Measurements from ENCODE around the gene CD9. TPM values are rescaled to one million over a fixed set of nuclear protein-coding genes. Genes with fewer than 3 reads are reported as not detected.

Gene CD9
- total RNA-seq, 4 donors from 2014 or later, result 26.7 to 50.6 (median 48.4) TPM

DNA sequence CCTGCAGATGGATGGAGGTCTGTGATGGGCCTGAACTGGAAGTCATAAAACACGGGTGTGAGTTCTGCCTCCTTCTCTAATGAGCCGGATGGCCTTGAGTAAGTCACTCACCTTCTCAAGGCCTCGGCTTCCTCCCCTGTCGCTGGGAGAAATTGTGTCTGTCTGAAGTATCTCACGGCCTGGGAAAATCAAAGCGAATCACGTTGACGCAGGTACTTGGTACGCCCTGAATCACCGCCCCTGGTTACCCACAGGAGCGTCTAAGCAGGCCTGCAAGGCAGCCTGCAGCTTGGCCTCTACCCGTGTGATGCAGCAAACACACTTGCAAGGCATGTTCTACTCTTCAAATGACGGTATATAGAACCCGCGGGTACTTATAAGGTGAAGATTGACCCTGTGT lies 28.1 kb upstream of the CD9 start:
- in situ Hi-C loops (cut with MboI; ENCODE audit: low sequenced_read_pairs in 4 of 4), result no loop called here

DNA sequence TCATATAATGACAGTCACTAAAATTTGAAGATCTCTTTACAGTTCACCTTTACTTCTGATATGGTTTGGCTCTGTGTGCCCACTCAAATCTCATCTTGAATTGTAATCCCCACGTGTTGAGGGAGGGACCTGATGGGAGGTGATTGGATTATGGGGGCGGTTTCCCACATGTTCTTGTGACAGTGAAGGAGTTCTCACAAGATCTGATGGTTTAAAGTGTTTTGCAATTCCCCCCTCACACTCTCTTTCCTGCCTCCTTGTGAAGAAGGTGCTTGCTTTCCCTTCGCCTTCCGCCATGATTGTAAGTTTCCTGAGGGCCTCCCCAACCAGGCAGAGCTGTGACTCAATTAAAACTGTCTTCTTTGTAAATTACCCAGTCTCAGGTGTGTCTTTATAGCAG lies 27.3 kb upstream of the CD9 start:
- ATAC-seq (no peak), DNase-seq (no peak)
- no peaks in the 10 kb centered on the region for H3K36me3 ChIP-seq
- TF ChIP-seq, protein P1, sequence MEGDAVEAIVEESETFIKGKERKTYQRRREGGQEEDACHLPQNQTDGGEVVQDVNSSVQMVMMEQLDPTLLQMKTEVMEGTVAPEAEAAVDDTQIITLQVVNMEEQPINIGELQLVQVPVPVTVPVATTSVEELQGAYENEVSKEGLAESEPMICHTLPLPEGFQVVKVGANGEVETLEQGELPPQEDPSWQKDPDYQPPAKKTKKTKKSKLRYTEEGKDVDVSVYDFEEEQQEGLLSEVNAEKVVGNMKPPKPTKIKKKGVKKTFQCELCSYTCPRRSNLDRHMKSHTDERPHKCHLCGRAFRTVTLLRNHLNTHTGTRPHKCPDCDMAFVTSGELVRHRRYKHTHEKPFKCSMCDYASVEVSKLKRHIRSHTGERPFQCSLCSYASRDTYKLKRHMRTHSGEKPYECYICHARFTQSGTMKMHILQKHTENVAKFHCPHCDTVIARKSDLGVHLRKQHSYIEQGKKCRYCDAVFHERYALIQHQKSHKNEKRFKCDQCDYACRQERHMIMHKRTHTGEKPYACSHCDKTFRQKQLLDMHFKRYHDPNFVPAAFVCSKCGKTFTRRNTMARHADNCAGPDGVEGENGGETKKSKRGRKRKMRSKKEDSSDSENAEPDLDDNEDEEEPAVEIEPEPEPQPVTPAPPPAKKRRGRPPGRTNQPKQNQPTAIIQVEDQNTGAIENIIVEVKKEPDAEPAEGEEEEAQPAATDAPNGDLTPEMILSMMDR (IDR thresholded peaks at IDR 0.05 in 4 of 5, conservative IDR thresholded peaks at IDR 0.05 in 1 of 5), result no peak
- no peak for TF ChIP-seq POLR2A (IDR thresholded peaks at IDR 0.05)
- no peaks in the 10 kb centered on the region for H3K27me3 ChIP-seq
- intact Hi-C loops (cut with DNase I; ENCODE audit: low total_unique reads) (no loop called here), in situ Hi-C loops (cut with MboI; ENCODE audit: low sequenced_read_pairs in 4 of 4) (no loop called here)
- H3K4me1 ChIP-seq, result peaks cover 4 to 7% of the 10 kb centered on the region in 2 donors
- no peaks in the 10 kb centered on the region for H3K9me3 ChIP-seq
- peak overlapping the region; percentile 49 to 73 (median 70) for H3K27ac ChIP-seq
- no peak overlapping the region for H3K4me3 ChIP-seq

More for the DNA sequence above, 28.1 kb upstream of the CD9 start:
- ATAC-seq (no peak), DNase-seq (no peak)
- intact Hi-C loops (cut with DNase I; ENCODE audit: low total_unique reads), result no loop called here
- Histone ChIP-seq H3K4me1 (peaks cover 8 to 11% of the 10 kb centered on the region in 2 donors), H3K27ac (peak overlapping the region; percentile 49 to 73 (median 70)), H3K27me3 (no peaks in the 10 kb centered on the region), H3K4me3 (no peak overlapping the region), H3K9me3 (no peaks in the 10 kb centered on the region), H3K36me3 (no peaks in the 10 kb centered on the region)
- TF ChIP-seq POLR2A (IDR thresholded peaks at IDR 0.05), result no peak
- TF ChIP-seq, protein P1 (IDR thresholded peaks at IDR 0.05 in 4 of 5, conservative IDR thresholded peaks at IDR 0.05 in 1 of 5), result no peak

DNA sequence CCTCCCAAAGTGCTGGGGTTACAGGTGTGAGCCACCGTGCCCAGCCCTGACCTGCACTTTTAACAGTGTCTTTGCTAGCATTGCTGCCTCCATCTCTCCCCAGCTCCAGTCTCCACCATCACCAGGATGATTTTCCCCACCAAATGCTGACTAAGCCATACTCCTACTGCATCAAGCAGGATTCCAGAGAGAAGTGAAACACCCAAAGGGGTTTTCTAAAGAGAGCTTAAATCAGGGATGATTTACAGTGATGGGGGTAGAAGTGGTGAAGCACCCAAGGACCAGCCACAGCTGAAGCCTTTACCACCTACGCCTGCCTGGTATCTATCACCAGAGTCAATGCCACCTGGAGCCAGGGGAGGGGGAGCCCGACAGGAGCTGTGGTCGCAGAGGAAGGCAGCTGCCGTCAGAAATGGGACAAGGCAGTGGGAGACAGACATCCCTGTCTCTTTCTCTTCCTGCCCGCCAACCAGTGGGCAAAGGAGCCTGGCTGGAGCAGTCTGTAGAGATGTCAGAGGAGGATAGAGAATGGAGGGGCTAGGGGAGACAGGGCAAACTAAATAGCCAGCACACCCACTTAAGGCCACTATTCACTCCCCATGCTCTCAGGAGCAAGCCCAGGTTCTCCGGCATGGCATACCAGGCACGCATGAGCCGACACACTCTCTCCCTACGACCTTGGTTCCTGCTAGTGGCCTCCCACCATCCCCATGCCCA lies 22.4 kb upstream of the CD9 start:
- in situ Hi-C loops (cut with MboI; ENCODE audit: low sequenced_read_pairs in 4 of 4) (no loop called here), intact Hi-C loops (cut with DNase I; ENCODE audit: low total_unique reads) (no loop called here)
- H3K9me3 ChIP-seq, result no peaks in the 10 kb centered on the region
- no peaks in the 10 kb centered on the region for H3K36me3 ChIP-seq
- no peaks in the 10 kb centered on the region for H3K27me3 ChIP-seq
- H3K4me3 ChIP-seq, result no peak overlapping the region
- no peak for ATAC-seq
- no peak for DNase-seq
- no peak overlapping the region for H3K27ac ChIP-seq
- TF ChIP-seq, protein P1 (IDR thresholded peaks at IDR 0.05 in 4 of 5, conservative IDR thresholded peaks at IDR 0.05 in 1 of 5), result no peak
- TF ChIP-seq POLR2A (IDR thresholded peaks at IDR 0.05), result no peak
- peaks cover 24 to 25% of the 10 kb centered on the region in 2 donors for H3K4me1 ChIP-seq

DNA sequence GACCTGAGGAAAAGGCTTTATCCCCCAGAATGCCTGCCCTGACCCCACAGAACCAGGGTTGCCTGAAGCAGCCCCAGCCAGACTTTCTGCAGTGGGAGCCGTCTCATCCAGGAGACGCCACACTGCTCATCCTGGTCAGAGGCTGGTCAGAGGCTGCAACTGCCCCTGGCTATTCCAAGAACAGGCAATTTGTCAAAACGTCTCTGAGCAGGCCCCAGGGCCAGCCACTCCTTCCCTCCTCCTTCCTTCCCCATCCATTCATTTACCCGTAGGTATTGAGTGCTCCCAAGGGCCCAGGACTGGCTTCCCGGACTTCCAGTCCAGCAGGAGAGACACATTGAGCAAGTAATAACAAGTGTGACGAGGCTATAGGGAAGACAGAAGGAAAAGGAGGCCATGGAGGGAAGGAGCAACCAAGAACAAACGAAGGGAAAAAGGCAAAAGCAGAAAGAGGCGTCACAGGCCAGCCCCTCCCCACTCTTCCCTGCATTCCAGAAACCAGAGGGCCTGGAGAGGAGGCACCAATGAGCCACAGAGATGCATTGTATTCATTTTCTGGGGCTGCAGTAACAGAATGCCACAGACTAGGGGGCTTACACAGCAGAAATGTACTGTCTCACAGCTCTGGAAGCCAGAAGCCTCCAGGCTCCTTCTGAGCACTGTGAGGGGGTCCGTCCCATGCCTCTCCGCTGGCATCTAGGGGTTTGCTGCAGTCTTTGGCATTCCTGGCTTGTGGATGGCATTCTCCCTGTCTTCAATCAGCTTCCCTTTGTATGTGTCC lies 21.0 kb upstream of the CD9 start:
- no peak for ATAC-seq
- intact Hi-C loops (cut with DNase I; ENCODE audit: low total_unique reads), result no loop called here
- Histone ChIP-seq H3K4me3 (no peak overlapping the region), H3K9me3 (no peaks in the 10 kb centered on the region), H3K27ac (peak overlapping the region in 3 of 4 donors; percentile 50 to 60 (median 59)), H3K36me3 (no peaks in the 10 kb centered on the region), H3K27me3 (peaks cover 0 to 3% (median 0%) of the 10 kb centered on the region in 3 donors), H3K4me1 (peaks cover 25 to 30% of the 10 kb centered on the region in 2 donors)
- TF ChIP-seq POLR2A (IDR thresholded peaks at IDR 0.05), result no peak
- TF ChIP-seq, protein P1 (IDR thresholded peaks at IDR 0.05 in 4 of 5, conservative IDR thresholded peaks at IDR 0.05 in 1 of 5), result no peak
- in situ Hi-C loops (cut with MboI; ENCODE audit: low sequenced_read_pairs in 4 of 4), result no loop called here
- DNase-seq, result no peak

All from gastrocnemius medialis (tissue), 4 donors.